Transverse colon (tissue), 4 donors: ENCODE measurements around the gene SIT1. TPM values are rescaled to one million over a fixed set of nuclear protein-coding genes. Genes with fewer than 3 reads are reported as not detected.
A peak's percentile ranks its signal among the peaks of the same experiment; 100 is the strongest.

Experiments used
- DNase-seq: peaks from one replicate; pipeline ENCODE4 v3.0.0-alpha.2; 2019
- H3K27ac ChIP-seq, 4 donors: fragments of 200-600 bp; sonication (generic); 2 replicates each; pipeline ENCODE4 v1.5.1; 2016 to 2018; ENCODE audit warnings: inconsistent platforms in 4 of 4
- H3K27me3 ChIP-seq: fragments of 200-600 bp; sonication (generic); 2 replicates; pipeline ENCODE4 v1.5.1; 2017; ENCODE audit warnings: inconsistent platforms
- H3K36me3 ChIP-seq, 4 donors: fragments of 200-600 bp; sonication (generic); 2 replicates each; pipeline ENCODE4 v1.5.1; 2017 to 2019; ENCODE audit warnings: inconsistent platforms in 4 of 4
- H3K4me1 ChIP-seq, 4 donors: fragments of 200-600 bp; sonication (generic); 2 replicates each; pipeline ENCODE4 v1.5.1; 2017 to 2020; ENCODE audit warnings: inconsistent platforms in 4 of 4
- H3K4me3 ChIP-seq, 4 donors: fragments of 200-600 bp; sonication (generic); 1 replicate in 1 of 4; 2 replicates in 3 of 4; pipeline versions ENCODE4 v1.5.1 to v1.6.1; 2017 to 2019; ENCODE audit warnings: inconsistent platforms in 4 of 4
- H3K9me3 ChIP-seq, 2 donors: fragments of 200-600 bp; sonication (generic); 2 replicates each; pipeline ENCODE4 v1.5.1; 2017 to 2019; ENCODE audit warnings: inconsistent platforms in 2 of 2
- CTCF ChIP-seq, 5 experiments: fragments of 200-600 bp in 3 of 5; fragments of 450-650 bp in 2 of 5; sonication (generic) in 3 of 5; IDR thresholded peaks; 1 replicate in 2 of 5; 2 replicates in 3 of 5; pipeline ENCODE4 v1.5.1; 2016 to 2017; ENCODE audit warnings: antibody characterized with exemption in 5 of 5, inconsistent platforms in 3 of 5, mild to moderate bottlenecking in 2 of 5, moderate library complexity in 1 of 5
- EP300 ChIP-seq: sonication (generic); formaldehyde crosslinking; IDR thresholded peaks from one replicate; pipeline ENCODE4 v1.6.1; 2017; ENCODE audit warnings: antibody characterized with exemption, low read depth
- POLR2A ChIP-seq: fragments of 450-650 bp; IDR thresholded peaks from one replicate; pipeline ENCODE4 v1.6.1; 2016; ENCODE audit warnings: antibody characterized with exemption, mild to moderate bottlenecking, moderate library complexity
- POLR2AphosphoS5 ChIP-seq, 3 donors: sonication (generic); formaldehyde crosslinking; IDR thresholded peaks; one replicate each; pipeline ENCODE4 v1.6.1; 2016; ENCODE audit warnings: antibody characterized with exemption in 3 of 3
- WGBS, 2 donors: methylation state at CpG; one replicate each; pipeline ENCODE4 v1.1.5; 2018; ENCODE audit warnings: low coverage in 1 of 2; 5-methylcytosine and 5-hydroxymethylcytosine counted together
- in situ Hi-C, 4 donors: fragments of 200-750 bp; cut with MboI; loops; one replicate each; pipeline versions ENCODE4 v1.15.0 to v1.15.1; 2017; ENCODE audit warnings: low sequenced_read_pairs in 3 of 4, low pct_ligation_motif_present in 1 of 4, low pct_unique_long_range_greater_than_20kb in 1 of 4
- intact Hi-C: fragments of 100-400 bp; cut with DNase I; formaldehyde crosslinking; loops from one replicate; pipeline ENCODE4 v1.15.1; 2023; ENCODE audit warnings: low total_unique reads
- total RNA-seq, 4 donors: library from RNA; depleted of rRNA; stranded (reverse); fragments of >200 nt; gene quantifications; one replicate each; pipeline ENCODE4 v1.1.0, GENCODE V29; 2016

Gene SIT1
- total RNA-seq, 4 donors from 2014 or later = 1.2 to 6.7 (median 3.8) TPM; not detected in 1

- WGBS, 2 donors = 81% methylated on average over 2 of the region's 2 CpGs; no CpG with 5 or more reads in 1 of the 2 donors
- H3K27ac ChIP-seq = peak overlapping the region; percentile 85 to 95 (median 92)
- H3K4me3 ChIP-seq = peak overlapping the region; percentile 14 to 75 (median 58)
- peaks cover 0 to 6% (median 0%) of the 10 kb centered on the region in 4 donors for H3K36me3 ChIP-seq
- no peak for DNase-seq
- no peaks in the 10 kb centered on the region for H3K27me3 ChIP-seq
- intact Hi-C loops (no loop called here), in situ Hi-C loops (loop anchor here in 1 of 4 donors (25.0 kb wide), 1 partner anchor 701 kb away; the partner anchor contains the start of gene DNAJB5)
- no peak for TF ChIP-seq EP300
- no peak for TF ChIP-seq POLR2A
- TF ChIP-seq POLR2AphosphoS5 (IDR thresholded peaks at IDR 0.05) = no peak
- TF ChIP-seq CTCF (IDR thresholded peaks at IDR 0.05) = no peak
- peaks cover 0 to 21% (median 8%) of the 10 kb centered on the region in 4 donors for H3K4me1 ChIP-seq
- H3K9me3 ChIP-seq = no peaks in the 10 kb centered on the region
Measured at GRCh38 chr9:35687972-35688557, 37.3 kb upstream of the SIT1 start.

GRCh38 chr9:35687306-35687705, 36.6 kb upstream of the SIT1 start:
- Histone ChIP-seq H3K36me3 (peaks cover 0 to 6% (median 0%) of the 10 kb centered on the region in 4 donors), H3K4me3 (peak overlapping the region; percentile 14 to 75 (median 58)), H3K27me3 (no peaks in the 10 kb centered on the region), H3K4me1 (peaks cover 0 to 21% (median 8%) of the 10 kb centered on the region in 4 donors), H3K9me3 (no peaks in the 10 kb centered on the region), H3K27ac (peak overlapping the region; percentile 85 to 95 (median 92))
- DNase-seq = no peak
- TF ChIP-seq POLR2A (no peak), POLR2AphosphoS5 (IDR thresholded peaks at IDR 0.05) (no peak), EP300 (no peak), CTCF (IDR thresholded peaks at IDR 0.05) (no peak)
- WGBS, 2 donors = 60 to 68% methylated on average over 1 to 2 of the region's 2 CpGs
- in situ Hi-C loops = loop anchor here in 1 of 4 donors (25.0 kb wide), 1 partner anchor 700 kb away; the partner anchor contains the start of gene DNAJB5
- intact Hi-C loops = no loop called here

- TF ChIP-seq EP300 (no peak), POLR2A (no peak), CTCF (IDR thresholded peaks at IDR 0.05) (no peak), POLR2AphosphoS5 (IDR thresholded peaks at IDR 0.05) (no peak)
- Histone ChIP-seq H3K4me1 (peaks cover 0 to 21% (median 7%) of the 10 kb centered on the region in 4 donors), H3K9me3 (no peaks in the 10 kb centered on the region), H3K27ac (peak overlapping the region; percentile 85 to 95 (median 92)), H3K36me3 (peaks cover 0 to 6% (median 0%) of the 10 kb centered on the region in 4 donors), H3K4me3 (peak overlapping the region in 3 of 4 donors; percentile 52 to 75 (median 64)), H3K27me3 (no peaks in the 10 kb centered on the region)
- no peak for DNase-seq
- intact Hi-C loops (no loop called here), in situ Hi-C loops (loop anchor here in 1 of 4 donors (25.0 kb wide), 1 partner anchor 699 kb away; the partner anchor contains the start of gene DNAJB5)
- WGBS, 2 donors = 64 to 85% methylated on average over 7 to 11 of the region's 11 CpGs
Measured at GRCh38 chr9:35686222-35687203, 35.8 kb upstream of the SIT1 start.

GRCh38 chr9:35685506-35685905, 34.8 kb upstream of the SIT1 start:
- intact Hi-C loops (no loop called here), in situ Hi-C loops (loop anchor here in 1 of 4 donors (25.0 kb wide), 1 partner anchor 698 kb away; the partner anchor contains the start of gene DNAJB5)
- DNase-seq = no peak
- Histone ChIP-seq H3K27me3 (no peaks in the 10 kb centered on the region), H3K4me3 (peak overlapping the region in 3 of 4 donors; percentile 11 to 75 (median 64)), H3K27ac (peak overlapping the region; percentile 39 to 95 (median 92)), H3K4me1 (peaks cover 0 to 21% (median 2%) of the 10 kb centered on the region in 4 donors), H3K9me3 (no peaks in the 10 kb centered on the region), H3K36me3 (peaks cover 0 to 6% (median 0%) of the 10 kb centered on the region in 4 donors)
- WGBS, 2 donors = 93 to 94% methylated on average over 8 to 13 of the region's 13 CpGs
- TF ChIP-seq POLR2A = no peak
- no peak for TF ChIP-seq EP300
- no peak for TF ChIP-seq POLR2AphosphoS5 (IDR thresholded peaks at IDR 0.05)
- TF ChIP-seq CTCF (IDR thresholded peaks at IDR 0.05) = no peak
